A549 (cell line): ENCODE data around the gene HOMER2.

Experiments
- PHF8 ChIP-seq: fragments of 200-600 bp; sonication (generic); IDR thresholded peaks from 2 replicates; pipeline ENCODE4 v1.6.1; 2016; ENCODE audit warnings: low read depth, mild to moderate bottlenecking, antibody characterized with exemption, moderate library complexity, borderline replicate concordance
- TF ChIP-seq, protein P1 (sequence below): fragments of >200 bp; sonication (Bioruptor Twin); formaldehyde crosslinking; IDR thresholded peaks from 3 replicates; pipeline ENCODE4 v1.5.1; 2016

GRCh38 chr15:82968066-82968465, 15.5 kb upstream of the HOMER2 start:
- TF ChIP-seq PHF8: no peak
- TF ChIP-seq, protein P1, sequence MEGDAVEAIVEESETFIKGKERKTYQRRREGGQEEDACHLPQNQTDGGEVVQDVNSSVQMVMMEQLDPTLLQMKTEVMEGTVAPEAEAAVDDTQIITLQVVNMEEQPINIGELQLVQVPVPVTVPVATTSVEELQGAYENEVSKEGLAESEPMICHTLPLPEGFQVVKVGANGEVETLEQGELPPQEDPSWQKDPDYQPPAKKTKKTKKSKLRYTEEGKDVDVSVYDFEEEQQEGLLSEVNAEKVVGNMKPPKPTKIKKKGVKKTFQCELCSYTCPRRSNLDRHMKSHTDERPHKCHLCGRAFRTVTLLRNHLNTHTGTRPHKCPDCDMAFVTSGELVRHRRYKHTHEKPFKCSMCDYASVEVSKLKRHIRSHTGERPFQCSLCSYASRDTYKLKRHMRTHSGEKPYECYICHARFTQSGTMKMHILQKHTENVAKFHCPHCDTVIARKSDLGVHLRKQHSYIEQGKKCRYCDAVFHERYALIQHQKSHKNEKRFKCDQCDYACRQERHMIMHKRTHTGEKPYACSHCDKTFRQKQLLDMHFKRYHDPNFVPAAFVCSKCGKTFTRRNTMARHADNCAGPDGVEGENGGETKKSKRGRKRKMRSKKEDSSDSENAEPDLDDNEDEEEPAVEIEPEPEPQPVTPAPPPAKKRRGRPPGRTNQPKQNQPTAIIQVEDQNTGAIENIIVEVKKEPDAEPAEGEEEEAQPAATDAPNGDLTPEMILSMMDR: no peak
